GM19351 (cell line): ENCODE measurements around the gene ANGPTL8.

Experiments
- ATAC-seq: cut with Tn5 transposase; IDR thresholded peaks from one replicate; pipeline ENCODE4 v1.9.1; 2021; ENCODE audit warnings: mild to moderate bottlenecking, moderate library complexity; ENCODE audit not compliant: unreplicated experiment

ANGPTL8 gene

DNA sequence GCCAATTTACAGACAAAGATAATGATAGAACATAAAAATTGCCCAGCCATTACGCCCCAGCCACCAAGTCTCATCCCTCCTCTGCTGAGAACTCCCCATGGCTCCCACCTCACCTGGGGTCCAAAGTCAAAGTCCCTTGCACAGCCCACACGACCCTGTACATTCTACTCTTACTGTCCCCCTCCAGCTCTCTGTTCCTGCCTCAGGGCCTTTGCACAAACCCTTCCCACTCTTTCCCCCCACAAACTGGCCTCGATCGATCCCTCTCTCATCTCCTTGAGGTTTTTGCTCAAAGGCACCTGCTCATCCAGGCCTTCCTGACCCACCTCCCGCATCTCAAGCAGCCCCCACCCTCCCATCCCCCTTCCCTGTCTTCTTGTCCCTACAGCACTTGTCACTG lies 21.6 kb downstream of the ANGPTL8 start:
- ATAC-seq: no peak

DNA sequence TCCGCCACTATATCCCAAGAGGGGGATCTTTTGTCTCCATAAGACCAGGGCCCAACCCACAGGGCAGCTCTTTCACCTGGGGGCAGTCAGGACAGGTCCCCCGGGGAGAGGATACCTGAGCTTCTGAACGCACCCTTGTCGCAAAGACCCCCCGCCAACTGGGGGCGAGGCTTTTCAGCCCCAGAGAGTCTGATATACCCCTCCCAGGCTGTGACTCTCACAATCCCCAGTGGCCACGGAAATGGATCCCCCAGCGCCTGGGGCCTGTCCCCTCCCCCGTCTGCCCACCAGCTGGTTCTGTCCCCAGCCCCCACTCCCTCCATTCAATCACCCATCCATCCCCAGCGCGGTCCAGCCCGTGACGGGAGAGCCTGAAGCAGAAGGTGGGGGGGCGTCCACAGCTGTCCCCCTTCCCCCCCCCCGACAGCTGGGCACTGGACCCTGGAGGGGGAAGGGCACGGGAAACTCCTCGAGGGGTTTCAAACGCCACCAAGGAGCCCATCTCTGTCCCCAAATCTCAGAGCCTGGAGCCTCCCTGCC lies 22.1 kb downstream of the ANGPTL8 start:
- no peak for ATAC-seq

DNA sequence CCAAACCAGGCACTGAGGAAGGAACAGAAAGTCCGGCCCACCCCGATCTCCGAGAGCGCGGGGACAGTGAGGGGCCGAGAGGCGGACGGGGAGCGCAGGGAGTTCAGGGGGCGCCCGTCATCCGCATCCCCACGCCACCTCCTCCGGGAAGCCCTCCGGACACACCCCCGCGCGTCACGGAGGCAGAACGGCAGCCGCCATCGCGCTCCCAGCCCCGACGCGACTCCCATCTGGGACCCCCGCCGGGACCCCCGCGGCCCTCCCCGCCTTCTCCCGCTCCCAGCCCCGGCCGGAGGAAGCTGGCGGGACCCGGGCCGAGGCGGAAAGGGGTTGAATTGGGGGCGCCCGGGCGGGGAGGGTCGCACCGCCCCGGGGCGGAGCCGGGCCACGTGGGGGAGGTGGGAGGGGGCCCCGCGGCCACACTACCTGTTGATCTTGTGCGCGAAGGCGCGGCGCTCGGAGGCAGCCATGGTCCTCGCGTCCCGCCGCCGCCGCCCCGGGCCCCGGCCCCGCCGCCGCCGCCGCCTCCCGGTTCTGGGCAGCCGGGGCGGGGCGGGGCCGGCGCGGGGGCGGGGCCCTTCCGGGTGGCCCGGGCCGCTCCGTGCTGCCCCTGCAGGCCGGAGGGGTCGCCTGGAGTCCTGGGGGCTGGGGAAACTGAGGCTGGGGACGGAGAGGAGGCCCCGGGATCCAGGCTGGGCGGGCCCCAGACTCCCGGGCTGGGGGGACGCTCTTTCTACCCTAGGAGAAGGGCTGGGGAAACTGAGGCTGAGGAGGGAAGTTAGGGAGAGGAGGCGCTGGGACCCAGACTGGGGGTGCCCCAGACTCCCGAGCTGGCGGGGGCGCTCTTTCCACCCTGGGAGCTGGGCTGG lies 22.8 kb downstream of the ANGPTL8 start, which contains the start of gene DOCK6:
Gene DOCK6, minus strand, starts transcription at position 554 of the 869 bp plus-strand sequence. Its CDS starts 84 bp downstream, at position 470.
- no peak for ATAC-seq

DNA sequence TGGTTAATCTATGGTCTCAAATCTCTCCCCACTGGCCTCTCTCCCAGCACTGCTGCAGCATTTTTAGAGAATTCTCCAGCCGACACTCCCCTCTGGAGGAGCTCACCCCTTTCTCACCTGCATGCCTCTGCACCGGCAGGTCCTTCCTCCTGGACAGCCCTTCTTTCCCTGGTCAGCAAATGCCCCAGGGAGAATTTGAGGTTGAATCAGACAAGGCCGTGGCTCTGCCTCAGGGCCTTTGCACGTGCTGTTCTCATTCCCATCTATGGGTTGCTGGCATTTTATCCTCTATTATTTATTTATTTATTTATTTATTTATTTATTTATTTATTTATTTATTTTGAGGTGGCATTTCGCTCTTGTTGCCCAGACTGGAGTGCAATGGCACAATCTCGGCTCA lies 24.3 kb downstream of the ANGPTL8 start:
- no peak for ATAC-seq

DNA sequence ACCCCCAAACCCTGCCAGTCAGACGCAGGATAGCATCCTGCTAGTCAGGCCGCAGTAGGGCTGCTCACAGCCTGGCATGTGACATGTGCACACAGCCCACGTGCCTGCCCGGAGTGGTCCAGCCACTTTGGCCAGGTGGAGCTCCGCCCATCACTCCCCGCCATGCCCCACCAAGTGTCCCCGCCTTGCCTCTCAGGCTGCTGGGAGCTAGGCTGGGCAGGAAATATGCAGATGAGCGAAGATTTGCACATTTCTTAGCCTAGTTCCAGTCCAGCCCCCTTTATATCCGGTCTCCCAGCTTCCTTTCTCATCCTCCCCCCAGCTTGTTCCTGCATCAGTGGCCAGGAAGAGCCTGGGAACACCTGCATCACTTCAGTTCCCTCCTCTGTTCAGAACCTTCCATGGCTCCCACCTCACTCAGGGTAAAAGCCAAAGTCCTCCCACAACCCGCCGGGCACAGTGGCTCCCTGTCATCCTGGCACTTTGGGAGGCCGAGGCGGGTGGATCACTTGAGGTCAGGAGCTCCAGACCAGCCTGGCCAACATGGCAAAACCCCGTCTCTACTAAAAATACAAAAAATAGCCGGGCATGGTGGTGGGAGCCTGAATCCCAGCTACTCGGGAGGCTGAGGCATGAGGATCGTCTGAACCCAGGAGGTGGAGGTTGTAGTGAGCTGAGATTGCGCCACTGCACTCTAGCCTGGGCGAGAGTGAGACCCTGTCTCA lies 25.2 kb downstream of the ANGPTL8 start:
- ATAC-seq: no peak

DNA sequence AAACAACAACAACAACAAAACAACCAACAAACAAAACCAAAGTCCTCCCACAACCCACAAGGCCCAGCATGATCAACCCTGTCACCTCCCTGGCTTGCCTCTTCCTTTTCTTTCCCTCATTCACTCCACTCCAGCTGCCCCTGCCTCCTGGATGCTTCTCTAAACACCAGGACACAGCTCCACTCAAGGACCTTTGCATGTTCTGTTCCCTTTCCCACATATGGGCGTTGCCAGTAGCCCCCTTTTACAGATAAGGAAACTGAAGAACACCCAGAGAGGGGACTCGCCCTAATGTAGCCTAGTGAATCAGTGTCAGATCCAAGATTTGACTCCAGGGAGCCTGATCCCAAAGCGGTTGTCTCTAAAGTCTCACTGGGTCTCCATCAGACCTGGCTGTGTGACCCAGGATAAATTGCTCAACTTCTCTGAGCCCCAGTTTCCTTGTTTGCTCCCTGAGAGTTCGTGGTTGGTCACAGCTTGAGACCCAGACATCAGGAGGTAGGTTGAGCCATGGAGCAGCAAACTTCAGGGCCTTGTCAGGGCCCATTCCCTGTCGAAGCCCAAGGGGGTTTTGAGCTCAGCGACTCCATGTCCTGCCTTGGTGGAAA lies 25.9 kb downstream of the ANGPTL8 start:
- no peak for ATAC-seq

DNA sequence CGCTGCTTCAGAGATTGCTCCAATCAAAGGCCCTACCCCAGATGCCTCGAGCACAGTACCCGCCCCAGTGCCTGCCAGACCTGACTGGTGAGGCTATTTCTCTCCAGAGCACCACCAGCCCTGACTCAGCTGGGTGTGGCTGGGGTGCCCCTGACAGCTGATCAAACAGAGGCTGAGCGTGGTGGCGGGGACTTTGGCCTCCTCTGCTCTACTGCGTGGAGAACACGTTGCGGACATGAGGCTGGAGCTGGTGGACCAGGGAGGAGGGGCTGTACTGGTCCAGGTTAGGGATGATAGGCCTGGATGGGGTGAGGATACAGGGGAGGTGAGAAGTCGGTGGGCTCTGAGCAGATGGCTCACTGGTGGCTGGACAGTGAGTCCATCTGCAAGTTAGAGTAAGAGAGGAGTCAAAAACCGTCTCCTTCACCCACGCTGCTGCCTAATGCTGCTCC lies 26.4 kb downstream of the ANGPTL8 start:
- no peak for ATAC-seq

DNA sequence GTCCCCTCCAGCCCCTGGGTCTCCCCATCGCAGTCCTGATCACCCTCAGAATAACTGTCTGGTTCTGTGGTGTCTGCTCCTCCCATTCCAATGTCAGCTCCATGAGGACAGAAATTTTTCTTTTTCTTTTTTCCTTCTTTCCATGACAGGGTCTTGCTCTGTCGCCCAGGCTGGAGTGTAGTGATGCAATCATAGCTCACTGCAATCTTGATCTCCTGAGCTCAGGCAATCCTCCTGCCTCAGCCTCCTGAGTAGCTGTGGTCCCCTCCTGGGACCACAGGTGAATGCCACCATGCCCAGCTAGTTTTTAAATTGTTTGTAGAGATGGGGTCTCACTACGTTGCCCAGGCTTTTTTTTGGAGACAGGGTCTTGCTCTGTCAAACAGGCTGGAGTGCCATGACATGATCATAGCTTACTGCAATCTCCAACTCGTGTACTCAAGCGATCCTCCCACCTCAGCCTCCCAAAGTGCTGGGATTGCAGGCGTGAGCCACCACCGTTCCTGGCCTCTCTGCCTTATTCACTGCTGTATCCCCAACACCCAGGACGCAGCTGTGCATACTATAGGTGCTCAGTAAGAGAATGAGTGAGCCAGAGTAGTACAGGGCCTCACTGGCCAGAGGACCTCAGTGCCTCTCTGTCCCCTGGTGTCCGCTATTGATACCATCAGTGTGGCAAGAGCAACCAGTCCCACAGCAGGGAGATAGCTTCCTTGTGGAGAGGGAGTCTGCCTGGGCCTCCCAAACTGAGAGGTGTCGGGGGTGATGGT lies 28.1 kb downstream of the ANGPTL8 start:
- ATAC-seq: no peak

DNA sequence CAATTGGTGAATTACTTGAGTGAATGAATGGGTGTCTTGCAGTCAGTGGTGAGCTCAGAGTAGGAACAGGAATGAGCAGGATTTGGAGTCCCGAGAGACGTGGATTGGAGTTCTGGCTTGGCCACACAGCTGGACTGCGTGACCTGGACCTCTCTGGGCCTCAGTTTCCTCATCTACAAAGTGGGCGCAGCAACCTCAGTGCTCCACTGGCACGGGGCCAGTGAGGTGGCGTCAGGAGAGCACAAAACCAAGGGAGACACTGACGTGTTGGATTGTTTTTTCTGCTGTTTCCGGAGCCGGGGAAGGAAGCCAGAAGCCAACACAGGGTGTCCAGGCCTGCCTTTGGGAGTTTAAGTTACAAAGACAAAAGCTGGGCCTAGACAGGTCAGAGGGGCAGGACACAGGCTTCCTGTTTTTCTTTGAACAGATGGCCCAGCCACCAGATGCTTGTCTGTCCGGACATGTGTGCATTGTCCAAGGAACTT lies 29.4 kb downstream of the ANGPTL8 start:
- no peak for ATAC-seq

DNA sequence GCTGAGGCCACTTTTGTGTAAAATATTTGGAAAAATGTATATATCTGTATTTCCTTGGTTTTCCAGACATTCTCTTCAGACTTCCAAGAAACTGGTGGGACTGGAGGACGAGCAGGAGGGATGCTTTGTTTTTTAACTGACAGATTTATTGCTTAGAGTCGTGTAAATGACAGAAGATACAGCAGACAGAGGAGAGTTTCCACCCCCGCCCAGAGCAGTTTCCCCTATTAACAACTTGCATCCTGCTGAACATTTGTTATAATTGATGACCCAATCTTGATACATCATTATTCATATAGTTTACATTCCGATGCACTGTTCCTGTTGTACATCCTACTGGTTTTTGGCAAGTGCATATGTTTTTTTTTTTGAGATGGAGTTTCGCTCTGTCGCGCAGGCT lies 30.0 kb downstream of the ANGPTL8 start:
- no peak for ATAC-seq

DNA sequence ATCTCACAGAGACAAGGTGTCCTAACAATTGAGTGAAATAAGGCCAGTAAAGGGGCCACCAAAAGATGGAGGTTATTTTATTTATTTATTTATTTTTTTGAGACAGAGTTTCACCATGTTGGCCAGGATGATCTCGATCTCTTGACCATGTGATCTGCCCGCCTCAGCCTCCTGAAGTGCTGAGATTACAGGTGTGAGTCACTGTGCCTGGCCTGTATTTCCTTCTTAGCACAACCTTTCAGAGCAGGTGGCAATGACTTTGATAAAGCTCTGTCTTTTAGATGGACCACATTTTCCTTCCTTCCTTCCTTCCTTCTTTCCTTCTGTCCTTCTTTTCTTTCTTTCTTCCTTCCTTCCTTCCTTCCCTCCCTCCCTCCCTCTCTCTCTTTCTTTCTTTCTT lies 33.9 kb downstream of the ANGPTL8 start:
- no peak for ATAC-seq

DNA sequence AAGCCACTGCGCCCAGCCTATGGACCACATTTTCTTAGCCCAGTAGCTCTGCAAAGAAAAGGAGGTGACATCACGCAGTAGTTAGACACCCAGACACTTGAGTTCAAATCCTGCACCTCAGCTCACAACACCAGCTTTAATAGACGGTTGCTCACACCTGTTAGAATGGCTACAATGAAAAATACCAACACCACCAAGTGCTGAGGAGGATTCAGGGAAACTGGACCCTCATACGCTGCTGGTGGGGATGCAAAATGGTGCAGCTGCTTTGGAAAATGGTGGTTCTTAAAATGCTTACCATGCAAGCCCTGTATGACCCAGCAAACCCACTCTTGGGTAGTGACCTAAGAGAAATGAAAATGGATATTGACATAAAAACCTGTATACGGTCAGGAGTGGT lies 34.6 kb downstream of the ANGPTL8 start:
- ATAC-seq: no peak

DNA sequence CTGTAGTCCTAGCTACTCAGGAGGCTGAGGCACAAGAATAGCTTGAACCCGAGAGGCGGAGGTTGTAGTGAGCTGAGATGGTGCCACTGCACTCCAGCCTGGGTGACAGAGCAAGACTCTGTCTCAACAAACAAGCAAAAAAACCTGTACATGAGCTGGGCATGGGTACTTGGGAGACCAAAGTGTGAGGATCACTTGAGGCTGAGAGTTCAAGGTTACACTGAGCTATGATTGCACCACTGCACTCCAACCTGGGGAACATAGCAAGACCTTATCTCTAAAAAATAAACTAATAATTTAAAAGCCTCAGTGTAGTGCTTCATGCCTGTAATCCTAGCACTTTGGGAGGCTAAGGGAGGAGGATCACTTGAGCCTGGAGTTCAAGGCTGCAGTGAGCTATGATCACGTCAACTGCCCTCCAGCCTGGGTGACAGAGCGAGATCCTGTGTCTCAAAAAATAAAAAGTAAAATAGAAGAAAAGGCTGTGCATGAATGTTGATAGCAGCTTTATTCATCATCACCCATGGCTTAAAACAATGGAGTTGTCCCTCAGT lies 35.2 kb downstream of the ANGPTL8 start:
- ATAC-seq: no peak

DNA sequence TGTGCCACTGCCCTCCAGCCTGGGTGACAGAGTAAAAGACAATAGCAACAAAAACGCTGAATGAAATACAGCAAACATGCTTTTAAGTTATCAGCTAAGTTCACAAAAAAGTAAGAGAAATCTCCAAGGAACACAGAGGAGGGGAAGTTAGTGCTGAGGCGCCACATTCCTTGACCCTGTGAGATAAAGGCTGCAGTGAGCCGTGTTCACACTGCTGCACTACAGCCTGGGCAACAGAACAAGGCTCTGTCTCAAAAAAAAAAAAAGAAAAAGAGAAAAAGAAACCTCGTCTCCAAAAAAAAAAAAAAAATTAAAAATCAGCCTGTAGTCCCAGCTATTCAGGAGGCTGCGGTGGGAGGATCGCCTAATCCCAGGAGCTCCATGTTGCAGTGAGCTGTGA lies 39.3 kb downstream of the ANGPTL8 start:
- ATAC-seq: no peak

DNA sequence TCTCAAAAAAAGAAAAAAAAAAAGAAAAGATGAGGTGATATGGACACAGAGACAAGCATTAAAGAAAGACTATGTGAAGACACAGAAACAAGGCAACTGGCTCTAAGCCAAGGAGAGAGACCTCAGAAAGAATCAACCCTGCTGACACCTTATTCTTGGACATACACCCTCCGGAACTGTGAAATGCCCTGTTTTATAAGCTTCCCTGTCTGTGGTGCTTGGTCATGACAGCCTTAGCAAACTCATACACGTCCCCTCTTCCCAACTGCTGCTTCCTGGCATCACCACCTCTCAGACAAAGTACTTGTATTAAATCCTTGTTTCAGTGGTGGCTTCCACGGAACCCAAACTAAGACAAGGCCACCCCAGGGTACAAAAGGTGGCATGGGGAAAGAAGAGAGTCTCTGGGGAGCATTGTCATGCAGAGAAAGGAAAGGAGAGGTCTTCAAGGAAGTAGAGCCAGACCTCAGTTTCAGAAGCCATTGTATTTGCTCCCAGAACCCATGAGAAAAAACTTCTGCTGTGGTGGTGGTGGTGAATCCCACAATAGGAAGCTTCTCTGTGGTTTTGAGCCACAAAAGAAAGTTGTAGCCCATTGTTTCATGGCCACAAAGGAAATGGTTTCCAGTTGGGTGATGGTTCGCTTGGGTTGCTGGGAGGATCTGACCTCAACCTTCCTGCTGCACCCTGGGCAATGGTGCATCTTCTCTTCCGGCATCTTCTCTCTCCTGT lies 40.3 kb downstream of the ANGPTL8 start:
- no peak for ATAC-seq

DNA sequence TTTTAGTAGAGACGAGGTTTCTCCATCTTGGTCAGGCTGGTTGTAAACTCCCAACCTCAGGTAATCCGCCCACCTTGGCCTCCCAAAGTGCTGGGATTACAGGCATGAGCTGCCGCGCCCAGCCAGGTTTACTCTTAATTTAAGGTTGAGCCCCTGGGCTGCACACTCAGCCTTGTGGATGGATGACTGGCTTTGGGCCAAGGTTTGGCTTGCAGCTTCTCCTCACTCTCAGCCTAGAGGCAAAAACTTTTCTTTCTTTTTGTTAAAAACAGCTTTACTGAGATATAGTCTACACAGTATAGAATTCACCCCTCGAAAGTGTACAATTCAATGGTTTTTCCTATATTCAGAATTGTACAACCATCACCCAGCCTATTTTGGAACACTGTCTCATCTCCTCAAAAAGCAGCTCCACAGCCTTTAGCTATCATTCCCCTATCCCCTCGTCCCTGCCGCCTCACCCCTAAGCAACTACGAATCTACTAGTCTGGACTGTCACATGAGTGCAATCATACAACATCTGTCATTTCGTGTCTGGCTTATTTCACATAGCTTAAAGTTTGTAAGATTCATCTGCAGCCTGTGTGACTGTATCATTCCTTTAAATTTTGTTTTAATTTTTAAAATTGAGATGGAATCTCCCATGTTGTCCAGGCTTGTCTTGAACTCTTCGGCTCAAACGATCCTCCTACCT lies 42.1 kb downstream of the ANGPTL8 start:
- no peak for ATAC-seq

DNA sequence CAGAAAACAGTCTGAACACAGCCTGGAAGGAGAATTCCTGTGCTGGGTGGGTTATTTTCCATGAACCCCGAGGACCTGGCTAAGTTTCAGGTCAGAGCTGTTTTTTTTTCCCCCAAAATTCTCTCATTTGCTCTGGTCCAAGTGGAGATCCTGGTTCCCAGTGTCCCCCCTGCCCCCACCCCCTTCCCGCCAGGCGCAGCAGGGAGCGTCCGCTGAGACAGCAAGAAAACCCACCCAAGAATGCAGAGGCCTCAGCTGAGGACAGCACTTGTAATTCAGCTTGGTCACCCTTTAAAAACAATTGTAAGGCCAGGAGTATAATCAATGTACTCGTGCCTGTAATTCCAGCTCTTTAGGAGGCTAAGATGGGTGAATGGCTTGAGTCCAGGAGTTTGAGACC lies 45.1 kb downstream of the ANGPTL8 start:
- ATAC-seq: no peak

DNA sequence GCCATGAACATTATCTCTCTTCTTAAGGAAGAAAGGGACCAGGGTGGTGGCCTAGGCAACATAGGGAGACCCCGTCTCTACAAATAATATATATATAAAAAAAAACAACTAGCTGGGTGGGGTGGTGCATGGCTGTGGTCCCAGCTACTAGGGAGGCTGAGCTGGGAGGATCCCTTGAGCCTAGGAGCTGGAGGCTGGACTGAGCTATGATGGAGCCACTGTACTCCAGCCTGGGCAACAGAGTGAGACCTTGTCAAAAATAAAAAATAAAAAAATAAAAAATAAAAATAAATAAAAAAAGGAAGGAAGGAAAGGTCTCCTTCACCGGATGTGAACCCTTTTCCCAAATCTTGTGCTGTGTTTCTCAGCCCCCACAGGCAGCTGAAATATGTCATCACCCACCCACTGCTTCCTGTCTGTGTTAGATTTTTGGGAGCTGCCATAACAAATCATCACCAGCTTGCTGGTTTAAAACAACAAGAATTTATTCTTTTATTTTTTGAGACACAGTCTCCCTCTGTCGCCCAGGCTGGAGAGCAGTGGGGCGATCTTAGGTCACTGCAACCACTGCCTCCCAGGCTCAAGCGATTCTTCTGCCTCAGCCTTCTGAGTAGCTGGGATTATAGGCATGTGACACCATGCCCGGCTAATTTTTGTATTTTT lies 47.0 kb downstream of the ANGPTL8 start:
- no peak for ATAC-seq
